GM13977 (cell line): ENCODE data around the gene KRT84.

Experiments
- DNase-seq: peaks from one replicate; pipeline ENCODE4 v3.0.0; 2012; ENCODE audit warnings: low spot score
- in situ Hi-C: fragments of 300-500 bp; cut with MboI; formaldehyde crosslinking; loops from one replicate; pipeline ENCODE4 v1.12.0; 2022; ENCODE audit warnings: low sequenced_read_pairs, low pct_unique_long_range_greater_than_20kb, mixed read lengths, inconsistent platforms; ENCODE audit not compliant: unreplicated experiment
- TF ChIP-seq, protein P1 (sequence below): IDR thresholded peaks from 2 replicates; pipeline ENCODE4 v1.5.1; 2012; ENCODE audit warnings: mild to moderate bottlenecking, control low read depth; ENCODE audit not compliant: insufficient read depth; ENCODE audit errors: extremely low read depth, missing control alignments

Gene KRT84

GRCh38 chr12:52379536-52379935 lies 5.9 kb downstream of the KRT84 start:
- TF ChIP-seq, protein P1, sequence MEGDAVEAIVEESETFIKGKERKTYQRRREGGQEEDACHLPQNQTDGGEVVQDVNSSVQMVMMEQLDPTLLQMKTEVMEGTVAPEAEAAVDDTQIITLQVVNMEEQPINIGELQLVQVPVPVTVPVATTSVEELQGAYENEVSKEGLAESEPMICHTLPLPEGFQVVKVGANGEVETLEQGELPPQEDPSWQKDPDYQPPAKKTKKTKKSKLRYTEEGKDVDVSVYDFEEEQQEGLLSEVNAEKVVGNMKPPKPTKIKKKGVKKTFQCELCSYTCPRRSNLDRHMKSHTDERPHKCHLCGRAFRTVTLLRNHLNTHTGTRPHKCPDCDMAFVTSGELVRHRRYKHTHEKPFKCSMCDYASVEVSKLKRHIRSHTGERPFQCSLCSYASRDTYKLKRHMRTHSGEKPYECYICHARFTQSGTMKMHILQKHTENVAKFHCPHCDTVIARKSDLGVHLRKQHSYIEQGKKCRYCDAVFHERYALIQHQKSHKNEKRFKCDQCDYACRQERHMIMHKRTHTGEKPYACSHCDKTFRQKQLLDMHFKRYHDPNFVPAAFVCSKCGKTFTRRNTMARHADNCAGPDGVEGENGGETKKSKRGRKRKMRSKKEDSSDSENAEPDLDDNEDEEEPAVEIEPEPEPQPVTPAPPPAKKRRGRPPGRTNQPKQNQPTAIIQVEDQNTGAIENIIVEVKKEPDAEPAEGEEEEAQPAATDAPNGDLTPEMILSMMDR = no peak
- in situ Hi-C loops = loop anchor here (25.0 kb wide), 1 partner anchor 608 kb away; no protein-coding TSS in a partner anchor
- no peak for DNase-seq

DNA sequence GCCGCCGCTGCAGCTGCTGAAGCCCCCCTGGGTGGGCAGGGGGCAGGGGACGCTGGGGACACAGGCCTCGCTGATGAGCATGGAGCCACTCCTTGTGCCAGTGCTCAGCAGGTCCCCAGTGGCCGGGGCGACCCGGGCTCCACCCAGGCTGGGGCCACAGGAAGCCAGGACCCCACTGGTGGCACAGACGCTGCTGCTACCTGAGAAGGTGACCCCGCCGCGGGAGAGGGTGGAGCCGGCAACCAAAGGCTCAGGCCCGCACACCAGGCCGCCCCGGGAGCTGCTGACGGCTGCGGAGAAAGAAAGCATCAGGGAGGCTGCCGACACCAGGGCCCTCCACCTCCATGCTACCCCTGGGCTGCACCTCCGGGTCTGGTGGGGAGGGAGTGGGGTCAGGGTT lies 7.4 kb downstream of the KRT84 start:
- TF ChIP-seq, protein P1 = no peak
- in situ Hi-C loops = loop anchor here (25.0 kb wide), 1 partner anchor 609 kb away; no protein-coding TSS in a partner anchor
- DNase-seq = no peak

DNA sequence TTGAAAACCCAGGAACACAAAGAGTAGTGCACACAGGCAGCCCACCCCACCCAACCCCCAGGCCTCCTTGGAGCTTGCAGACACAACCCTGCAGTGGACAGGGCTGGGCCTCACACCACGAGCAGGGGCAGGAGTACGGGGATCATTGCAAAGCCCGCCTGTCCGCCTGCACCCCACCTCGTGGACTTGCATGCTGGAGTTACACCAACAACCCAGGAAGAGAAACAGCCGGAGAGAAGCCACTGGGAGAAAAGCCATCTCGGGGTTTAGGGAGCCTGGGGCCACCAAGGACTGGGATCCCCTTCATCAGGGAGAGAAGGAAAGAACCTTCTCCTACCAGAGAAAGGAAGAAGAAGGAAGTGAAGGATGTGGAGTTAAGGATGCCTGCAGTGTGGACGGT lies 8.2 kb downstream of the KRT84 start:
- in situ Hi-C loops = loop anchor here (25.0 kb wide), 1 partner anchor 610 kb away; no protein-coding TSS in a partner anchor
- DNase-seq = no peak
- TF ChIP-seq, protein P1 = no peak

DNA sequence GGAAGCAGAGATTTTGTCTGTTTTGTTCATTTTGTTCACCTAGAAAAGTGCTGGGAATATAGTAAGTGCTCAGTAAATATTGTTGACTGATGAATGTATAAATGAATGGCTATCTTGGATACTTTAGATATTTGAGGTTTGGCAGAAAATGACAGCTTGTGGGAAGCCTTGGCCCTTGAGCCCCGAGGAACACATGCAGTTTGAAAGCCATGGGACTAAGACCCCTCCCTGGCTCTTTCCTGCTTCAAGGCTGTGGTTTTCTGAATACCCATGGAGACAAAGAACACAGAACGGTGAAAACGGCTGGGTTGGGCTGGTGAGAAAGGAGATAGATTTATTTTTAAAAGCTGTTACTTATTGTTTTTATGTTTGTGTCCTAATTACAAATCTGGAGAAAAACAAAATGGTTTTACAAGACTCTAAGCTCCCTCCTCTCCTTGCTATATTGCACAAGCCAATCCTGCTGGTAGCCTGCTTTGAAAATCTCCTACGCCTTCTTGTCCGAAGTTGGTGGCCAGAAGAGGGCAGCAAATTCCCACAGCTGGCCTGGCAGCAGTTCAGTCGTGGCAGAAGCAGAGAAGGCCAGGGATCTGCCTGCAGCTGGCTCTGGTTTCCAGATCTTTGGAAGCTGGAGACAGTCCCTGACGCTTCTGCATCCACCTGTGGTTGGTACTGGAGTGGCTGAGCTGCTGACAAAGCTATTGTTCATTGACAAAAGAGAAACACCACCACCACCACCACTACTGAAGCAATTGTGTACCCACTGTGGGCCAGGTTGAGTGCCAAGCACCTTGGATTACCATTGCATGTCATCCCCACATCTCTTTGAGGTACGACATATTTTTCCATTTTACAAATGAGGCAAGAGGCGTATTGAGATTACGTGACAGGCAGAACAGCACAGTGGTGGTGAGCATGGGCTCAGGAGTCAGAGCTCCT lies 13.0 kb downstream of the KRT84 start:
- in situ Hi-C loops = no loop called here
- TF ChIP-seq, protein P1 = peak; percentile 91
- DNase-seq = peak; percentile 84

GRCh38 chr12:52371716-52372115 lies 13.7 kb downstream of the KRT84 start:
- in situ Hi-C loops = no loop called here
- DNase-seq = no peak
- TF ChIP-seq, protein P1 = no peak

DNA sequence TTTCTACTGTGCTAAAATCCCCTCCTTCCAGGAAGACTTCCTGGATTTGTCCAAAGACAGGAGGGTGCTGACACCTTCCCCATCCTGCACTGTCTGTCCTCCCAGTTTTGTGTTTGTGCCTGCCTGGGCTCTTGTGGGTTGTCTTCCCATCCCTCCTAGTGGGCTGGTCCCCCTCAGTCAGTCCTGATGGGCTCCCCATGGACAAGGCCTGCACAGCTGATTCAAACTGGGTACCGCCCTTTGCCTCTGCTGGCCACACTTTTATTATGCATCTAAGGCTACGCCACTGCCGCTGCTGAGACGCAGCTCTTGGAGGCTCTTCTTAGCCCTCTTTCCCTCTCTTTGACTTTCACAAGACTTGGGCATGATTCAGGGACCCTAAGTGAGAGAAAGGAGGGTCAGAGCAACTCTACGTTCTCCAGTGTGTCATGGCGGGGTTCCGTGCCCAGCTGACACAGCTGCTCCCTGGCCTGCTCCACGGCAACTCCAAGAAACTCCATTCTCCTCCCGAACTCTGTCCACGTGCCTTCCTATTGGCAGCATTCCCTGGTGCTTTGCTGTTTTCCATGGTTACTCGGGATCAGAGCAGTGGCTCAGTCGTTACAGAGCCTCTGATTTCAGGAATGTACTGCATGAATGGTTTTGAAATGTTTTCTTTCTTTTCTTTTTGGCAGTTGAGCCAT lies 14.4 kb downstream of the KRT84 start:
- TF ChIP-seq, protein P1 = no peak
- DNase-seq = no peak
- in situ Hi-C loops = no loop called here
